ENCODE data around the gene SLC18A2. TPM values are rescaled to one million over a fixed set of nuclear protein-coding genes. Genes with fewer than 3 reads are reported as not detected.

SLC18A2 gene
- total and polyA plus RNA-seq, 2 of the 8 experiments (the other 6 are each of a cell fraction or from before 2014, with no cell fraction given), result 6.5 to 7.0 TPM

- TF ChIP-seq CHD7 (IDR thresholded peaks at IDR 0.05; ENCODE audit: insufficient replicate concordance, low read length) (no peak), TAF1 (IDR thresholded peaks at IDR 0.05; ENCODE audit: low read depth, low read length) (no peak), EGR1 (IDR thresholded peaks at IDR 0.05; ENCODE audit: borderline replicate concordance, low read depth, low read length) (no peak), HDAC6 (IDR thresholded peaks at IDR 0.05; ENCODE audit: low read depth, low read length) (no peak), TEAD4 (IDR thresholded peaks at IDR 0.05; ENCODE audit: low read depth, low read length) (no peak), GTF2F1 (IDR thresholded peaks at IDR 0.05; ENCODE audit: borderline replicate concordance, low read depth, low read length) (no peak), NRF1 (IDR thresholded peaks at IDR 0.05; ENCODE audit: low read depth, low read length) (no peak), JUND (IDR thresholded peaks at IDR 0.05; ENCODE audit: low read length) (no peak), RNF2 (IDR thresholded peaks at IDR 0.05; ENCODE audit: borderline replicate concordance, low read depth, low read length, missing control alignments, poor library complexity, severe bottlenecking) (no peak), HDAC2 (IDR thresholded peaks at IDR 0.05; ENCODE audit: borderline replicate concordance in 1 of 2, low read depth in 2 of 2, low read length in 2 of 2) (no peak), POU5F1 (IDR thresholded peaks at IDR 0.05; ENCODE audit: low read depth, low read length) (no peak), SAP30 (IDR thresholded peaks at IDR 0.05; ENCODE audit: insufficient read depth, insufficient replicate concordance, low read length) (no peak)
Observed at GRCh38 chr10:117262903-117263293, 22.0 kb downstream of the SLC18A2 start (continued).
